K562 (cell line): ENCODE results near the gene UVRAG.

Source experiments
- EZH2 ChIP-seq: IDR thresholded peaks from 2 replicates; pipeline ENCODE4 v1.6.1; 2012; ENCODE audit warnings: low read depth, mild to moderate bottlenecking, inconsistent platforms, low read length, borderline replicate concordance
- MYBL2 ChIP-seq, 2 experiments: fragments of 450-650 bp in 1 of 2; sonication (generic) in 1 of 2; formaldehyde crosslinking in 1 of 2; IDR thresholded peaks; 2 replicates each; pipeline versions ENCODE4 v1.6.1 to v1.8.1; 2017 to 2022; ENCODE audit warnings: borderline replicate concordance in 1 of 2, inconsistent platforms in 1 of 2, low read depth in 1 of 2, mild to moderate bottlenecking in 1 of 2, missing genetic modification reagents in 1 of 2, moderate library complexity in 1 of 2
- ZFP30 ChIP-seq: fragments of 250-450 bp; sonication (Bioruptor Pico); IDR thresholded peaks from 2 replicates; pipeline ENCODE4 v1.8.0; 2022; ENCODE audit warnings: moderate library complexity, mild to moderate bottlenecking, inconsistent platforms, borderline replicate concordance
- TF ChIP-seq, protein P1 (sequence below), 2 experiments: fragments of 450-650 bp; IDR thresholded peaks; 2 replicates each; pipeline ENCODE4 v1.6.1; 2018; ENCODE audit warnings: mild to moderate bottlenecking in 2 of 2, low read depth in 1 of 2; ENCODE audit not compliant: partially characterized antibody in 2 of 2

DNA sequence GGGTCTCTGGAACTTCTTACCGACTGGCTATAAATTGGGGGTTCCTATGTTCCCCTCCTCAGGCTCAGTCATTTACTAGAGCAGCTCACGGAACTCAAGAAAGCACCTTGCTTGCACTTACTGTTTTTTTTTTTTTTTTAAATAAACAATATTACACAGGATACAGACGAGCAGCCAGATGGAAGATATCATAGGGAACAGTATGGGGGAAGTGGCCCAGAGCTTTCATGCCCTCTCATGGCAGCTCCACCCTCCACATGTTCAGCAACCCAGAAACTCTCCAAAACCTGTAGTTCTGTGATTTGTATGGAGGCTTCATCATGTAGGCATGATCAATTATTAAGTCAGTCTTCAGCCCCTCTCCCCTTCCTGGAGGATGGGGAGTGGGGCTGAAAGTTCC, 7.5 kb downstream of the UVRAG start:
- TF ChIP-seq, protein P1, sequence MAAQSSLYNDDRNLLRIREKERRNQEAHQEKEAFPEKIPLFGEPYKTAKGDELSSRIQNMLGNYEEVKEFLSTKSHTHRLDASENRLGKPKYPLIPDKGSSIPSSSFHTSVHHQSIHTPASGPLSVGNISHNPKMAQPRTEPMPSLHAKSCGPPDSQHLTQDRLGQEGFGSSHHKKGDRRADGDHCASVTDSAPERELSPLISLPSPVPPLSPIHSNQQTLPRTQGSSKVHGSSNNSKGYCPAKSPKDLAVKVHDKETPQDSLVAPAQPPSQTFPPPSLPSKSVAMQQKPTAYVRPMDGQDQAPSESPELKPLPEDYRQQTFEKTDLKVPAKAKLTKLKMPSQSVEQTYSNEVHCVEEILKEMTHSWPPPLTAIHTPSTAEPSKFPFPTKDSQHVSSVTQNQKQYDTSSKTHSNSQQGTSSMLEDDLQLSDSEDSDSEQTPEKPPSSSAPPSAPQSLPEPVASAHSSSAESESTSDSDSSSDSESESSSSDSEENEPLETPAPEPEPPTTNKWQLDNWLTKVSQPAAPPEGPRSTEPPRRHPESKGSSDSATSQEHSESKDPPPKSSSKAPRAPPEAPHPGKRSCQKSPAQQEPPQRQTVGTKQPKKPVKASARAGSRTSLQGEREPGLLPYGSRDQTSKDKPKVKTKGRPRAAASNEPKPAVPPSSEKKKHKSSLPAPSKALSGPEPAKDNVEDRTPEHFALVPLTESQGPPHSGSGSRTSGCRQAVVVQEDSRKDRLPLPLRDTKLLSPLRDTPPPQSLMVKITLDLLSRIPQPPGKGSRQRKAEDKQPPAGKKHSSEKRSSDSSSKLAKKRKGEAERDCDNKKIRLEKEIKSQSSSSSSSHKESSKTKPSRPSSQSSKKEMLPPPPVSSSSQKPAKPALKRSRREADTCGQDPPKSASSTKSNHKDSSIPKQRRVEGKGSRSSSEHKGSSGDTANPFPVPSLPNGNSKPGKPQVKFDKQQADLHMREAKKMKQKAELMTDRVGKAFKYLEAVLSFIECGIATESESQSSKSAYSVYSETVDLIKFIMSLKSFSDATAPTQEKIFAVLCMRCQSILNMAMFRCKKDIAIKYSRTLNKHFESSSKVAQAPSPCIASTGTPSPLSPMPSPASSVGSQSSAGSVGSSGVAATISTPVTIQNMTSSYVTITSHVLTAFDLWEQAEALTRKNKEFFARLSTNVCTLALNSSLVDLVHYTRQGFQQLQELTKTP (IDR thresholded peaks at IDR 0.05; ENCODE audit: low read depth in 1 of 2, partially characterized antibody in 2 of 2), result no peak
- TF ChIP-seq MYBL2 (IDR thresholded peaks at IDR 0.05; ENCODE audit: low read depth), result no peak
- TF ChIP-seq MYBL2 (CRISPR knock-in tag; IDR thresholded peaks at IDR 0.05; ENCODE audit: borderline replicate concordance), result no peak
- TF ChIP-seq ZFP30 (CRISPR knock-in tag), result no peak
- no peak for TF ChIP-seq EZH2
